Measurements from ENCODE around the gene HOXA3. TPM values are rescaled to one million over a fixed set of nuclear protein-coding genes. Genes with fewer than 3 reads are reported as not detected.

The HOXA3 gene
- total RNA-seq, 1 experiment from 2014 or later: 9.2 TPM

DNA sequence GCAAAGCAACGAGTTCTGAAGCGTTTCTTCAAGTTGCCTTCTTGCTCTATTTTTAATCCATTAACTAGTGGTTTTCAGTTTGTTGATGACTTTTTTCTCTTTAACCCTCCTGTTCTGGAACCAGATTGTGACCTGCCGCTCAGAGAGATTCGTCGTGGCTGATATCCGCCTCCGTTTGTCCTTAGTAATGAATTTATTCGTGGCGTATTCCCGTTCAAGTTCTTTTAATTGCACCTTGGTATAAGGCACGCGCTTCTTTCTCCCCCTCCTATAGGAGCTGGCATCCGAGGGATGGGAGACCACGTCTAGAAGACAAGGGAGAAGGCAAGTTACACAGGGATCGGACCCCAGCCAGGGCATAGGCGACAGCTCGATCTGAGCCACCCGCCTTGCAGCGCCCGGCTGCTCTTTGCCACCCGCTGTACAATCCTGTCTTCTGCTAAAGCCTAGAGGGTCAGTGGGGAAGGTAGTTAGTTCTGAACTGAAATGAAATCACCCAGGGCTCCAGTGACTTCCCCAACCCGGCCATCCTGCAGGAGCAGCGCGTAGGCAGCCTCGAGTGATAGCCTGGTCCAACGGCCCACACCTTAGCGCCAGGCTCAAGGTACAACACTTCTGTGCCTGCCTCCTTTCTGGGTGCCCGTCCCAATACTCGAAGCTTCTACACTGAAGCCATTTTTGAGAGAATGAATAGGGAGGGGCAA lies 45.9 kb upstream of the HOXA3 start:
- peak overlapping the region; percentile 64 to 73 for H3K4me3 ChIP-seq (replicated peaks in 1 of 2; ENCODE audit: low read depth in 1 of 2, low read length in 2 of 2)
- ChIA-PET CTCF (interaction anchor here (1.0 to 2.6 kb wide), 4 partner anchors 19 to 896 kb away, joined by 3 to 11 read pairs (median 3); no protein-coding TSS in a partner anchor), RAD21 (ENCODE audit: low non-redundant PET in 1 of 2, low total read pairs in 2 of 2, uncharacterized antibody in 2 of 2, unreplicated experiment in 2 of 2) (interaction anchor here in 1 of 2 experiments (1.3 kb wide), 1 partner anchor 723 kb away, joined by 4 read pairs; no protein-coding TSS in a partner anchor)

More for the DNA sequence above, 45.9 kb upstream of the HOXA3 start:
- intact Hi-C loops (cut with micrococcal nuclease): loop anchor here (5.0 to 10.0 kb wide), 3 partner anchors 547 to 1427 kb away; partner anchors contain the start of gene TAX1BP1
- Histone ChIP-seq H4K20me1 (ENCODE audit: insufficient read depth) (no peaks in the 10 kb centered on the region), H3K9me2 (ENCODE audit: insufficient read depth) (no peaks in the 10 kb centered on the region), H3K9me3 (ENCODE audit: control insufficient read depth in 1 of 2, insufficient read depth in 1 of 2, low read depth in 1 of 2, low read length in 2 of 2) (no peaks in the 10 kb centered on the region), H3K36me3 (ENCODE audit: control insufficient read depth in 1 of 2, insufficient read depth in 2 of 2, low read length in 2 of 2) (no peaks in the 10 kb centered on the region), H3K9ac (ENCODE audit: low read length) (peak overlapping the region; percentile 71; the same call in 1 of the 2 replicates), H2AFZ (ENCODE audit: low read depth, low read length, poor library complexity, severe bottlenecking) (no peak overlapping the region), H3K27me3 (ENCODE audit: insufficient read depth, low read length) (no peaks in the 10 kb centered on the region), H3K79me2 (ENCODE audit: insufficient read depth, low read length) (no peaks in the 10 kb centered on the region), H3K4me1 (ENCODE audit: control insufficient read depth in 1 of 2, insufficient read depth in 2 of 2, low read length in 2 of 2) (peaks cover 0 to 24% of the 10 kb centered on the region in 2 experiments; a peak in 3 of 4 replicates), H3K4me2 (ENCODE audit: low read length) (peak overlapping the region; percentile 95), H3K27ac (ENCODE audit: low read depth, low read length) (no peak overlapping the region)
- TF ChIP-seq ZBTB33 (IDR thresholded peaks at IDR 0.05; ENCODE audit: extremely low read depth, insufficient replicate concordance, low read length) (no peak), REST (IDR thresholded peaks at IDR 0.05; ENCODE audit: low read depth) (no peak), ZFX (IDR thresholded peaks at IDR 0.05) (no peak), ELF1 (IDR thresholded peaks at IDR 0.05; ENCODE audit: borderline replicate concordance, low read depth) (no peak), SIN3A (IDR thresholded peaks at IDR 0.05; ENCODE audit: low read depth) (no peak), SP1 (IDR thresholded peaks at IDR 0.05; ENCODE audit: low read depth) (no peak), EZH2phosphoT487 (IDR thresholded peaks at IDR 0.05; ENCODE audit: borderline replicate concordance) (no peak), CBX3 (IDR thresholded peaks at IDR 0.05; ENCODE audit: low read depth) (no peak), SRF (IDR thresholded peaks at IDR 0.05; ENCODE audit: low read depth) (no peak)
- TF ChIP-seq, protein P1, sequence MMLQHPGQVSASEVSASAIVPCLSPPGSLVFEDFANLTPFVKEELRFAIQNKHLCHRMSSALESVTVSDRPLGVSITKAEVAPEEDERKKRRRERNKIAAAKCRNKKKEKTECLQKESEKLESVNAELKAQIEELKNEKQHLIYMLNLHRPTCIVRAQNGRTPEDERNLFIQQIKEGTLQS (IDR thresholded peaks at IDR 0.05): no peak
- no peak for ATAC-seq
- no peak for DNase-seq (ENCODE audit: low read depth, low spot score)
- POLR2A ChIA-PET: no interaction called here
- no TSS peak for BruUV-seq (replicated peaks)

Measured in HCT116 (cell line).